HG02763 (cell line): ENCODE measurements around the gene KDR.

Source experiments
- ATAC-seq: cut with Tn5 transposase; IDR thresholded peaks from one replicate; pipeline ENCODE4 v1.9.1; 2021; ENCODE audit warnings: mild to moderate bottlenecking, moderate library complexity; ENCODE audit not compliant: unreplicated experiment

KDR gene

GRCh38 chr4:55080174-55080865 is 45.1 kb downstream of the KDR start:
- ATAC-seq: no peak

GRCh38 chr4:55079451-55080173 is 45.8 kb downstream of the KDR start:
- ATAC-seq: no peak

- no peak for ATAC-seq
Measured at GRCh38 chr4:55078987-55079386, 46.4 kb downstream of the KDR start.

- ATAC-seq: no peak
Measured at GRCh38 chr4:55077577-55077976, 47.8 kb downstream of the KDR start.

GRCh38 chr4:55075823-55076716 is 49.3 kb downstream of the KDR start:
- no peak for ATAC-seq

- no peak for ATAC-seq
Measured at GRCh38 chr4:55075376-55075775, 50.0 kb downstream of the KDR start.

GRCh38 chr4:55074386-55074785 is 51.0 kb downstream of the KDR start:
- ATAC-seq: no peak

GRCh38 chr4:55071951-55072350 is 53.4 kb downstream of the KDR start:
- no peak for ATAC-seq

GRCh38 chr4:55069248-55069647 is 56.1 kb downstream of the KDR start:
- no peak for ATAC-seq

- ATAC-seq: no peak
Measured at GRCh38 chr4:55068522-55068921, 56.9 kb downstream of the KDR start.

- ATAC-seq: no peak
Measured at GRCh38 chr4:55066018-55066417, 59.4 kb downstream of the KDR start.

- ATAC-seq: no peak
Measured at GRCh38 chr4:55055529-55055928, 69.9 kb downstream of the KDR start.

GRCh38 chr4:55051532-55051931 is 73.9 kb downstream of the KDR start:
- ATAC-seq: no peak

- no peak for ATAC-seq
Measured at GRCh38 chr4:55050418-55050950, 74.9 kb downstream of the KDR start.

GRCh38 chr4:55038176-55038890 is 87.1 kb downstream of the KDR start:
- ATAC-seq: no peak

GRCh38 chr4:55037728-55038127 is 87.7 kb downstream of the KDR start:
- no peak for ATAC-seq

- no peak for ATAC-seq
Measured at GRCh38 chr4:55036405-55036804, 89.0 kb downstream of the KDR start.

- ATAC-seq: no peak
Measured at GRCh38 chr4:55035892-55036291, 89.5 kb downstream of the KDR start.

GRCh38 chr4:55033296-55033695 is 92.1 kb downstream of the KDR start:
- no peak for ATAC-seq

- no peak for ATAC-seq
Measured at GRCh38 chr4:55032788-55033187, 92.6 kb downstream of the KDR start.

- ATAC-seq: no peak
Measured at GRCh38 chr4:55032179-55032578, 93.2 kb downstream of the KDR start.
